ENCODE measurements around the gene TMC1. TPM values are rescaled to one million over a fixed set of nuclear protein-coding genes. Genes with fewer than 3 reads are reported as not detected.

Gene TMC1
- total and polyA plus RNA-seq, 2 of the 13 experiments (the other 11 are each of a cell fraction or from before 2014, with no cell fraction given) = 0.02 to 0.03 TPM

- TF ChIP-seq TERF1 (CRISPR knock-in tag; IDR thresholded peaks at IDR 0.05) (no peak), ZNF550 (CRISPR knock-in tag; IDR thresholded peaks at IDR 0.05; ENCODE audit: borderline replicate concordance) (no peak), ZNF558 (CRISPR knock-in tag; IDR thresholded peaks at IDR 0.05; ENCODE audit: borderline replicate concordance) (no peak), SAFB2 (CRISPR knock-in tag; IDR thresholded peaks at IDR 0.05; ENCODE audit: borderline replicate concordance, low read depth) (no peak), ZNF629 (CRISPR knock-in tag; conservative IDR thresholded peaks at IDR 0.05) (no peak), ZNF362 (CRISPR knock-in tag; IDR thresholded peaks at IDR 0.05; ENCODE audit: borderline replicate concordance) (no peak; the same call in 1 of the 2 replicates), NFAT5 (CRISPR knock-in tag; IDR thresholded peaks at IDR 0.05) (no peak), MTERF4 (CRISPR knock-in tag; IDR thresholded peaks at IDR 0.05) (no peak), FOXP4 (CRISPR knock-in tag; IDR thresholded peaks at IDR 0.05) (no peak), PCBP2 (optimal IDR thresholded peaks at IDR 0.05; ENCODE audit: low read depth, low read length, poor library complexity, severe bottlenecking) (no peak), ZNF180 (CRISPR knock-in tag; IDR thresholded peaks at IDR 0.05; ENCODE audit: borderline replicate concordance, low read depth) (no peak), NFATC3 (CRISPR knock-in tag; IDR thresholded peaks at IDR 0.05) (no peak), ZNF124 (CRISPR knock-in tag; IDR thresholded peaks at IDR 0.05) (no peak), RBAK (CRISPR knock-in tag; IDR thresholded peaks at IDR 0.05) (no peak), RNF2 (conservative IDR thresholded peaks at IDR 0.05; ENCODE audit: low read depth) (no peak), HNF4A (CRISPR knock-in tag; IDR thresholded peaks at IDR 0.05) (peak; percentile 62), PATZ1 (CRISPR knock-in tag; IDR thresholded peaks at IDR 0.05) (no peak)
Measured at GRCh38 chr9:72554221-72554641, 32.8 kb downstream of the TMC1 start (continued).

Measured in HepG2 (cell line).